Caco-2 (cell line): ENCODE results near the gene PLXNB2. TPM values are rescaled to one million over a fixed set of nuclear protein-coding genes. Genes with fewer than 3 reads are reported as not detected.
"Not testable (repeated sequence)": the region's sequence is repeated elsewhere in the genome, so short reads cannot be mapped to it uniquely, and the experiment has no call there.

ENCODE experiments used
- BruUV-seq: library from RNA; stranded (reverse); fragments of 400-500 nt; replicated peaks from 2 replicates; lab custom pipeline; 2021; lab: Mats Ljungman, UMichigan
- CTCF ChIA-PET: fragments of 300-600 bp; sonication (Branson Sonifier 250); formaldehyde crosslinking; loops from one replicate; lab custom pipeline; 2022; ENCODE audit warnings: antibody characterized with exemption; lab: Charles Lee
- POLR2A ChIA-PET: fragments of 300-600 bp; sonication (Branson Sonifier 250); formaldehyde crosslinking; loops from one replicate; lab custom pipeline; 2022; ENCODE audit warnings: antibody characterized with exemption; lab: Charles Lee
- DNase-seq, 2 experiments: peaks; one replicate each; pipeline versions ENCODE4 v3.0.0 to v3.0.0-alpha.2; 2020 to 2022
- H3K27me3 ChIP-seq: replicated peaks from 2 replicates; pipeline ENCODE4 v1.6.0; 2011; ENCODE audit warnings: low read length; ENCODE audit not compliant: control insufficient read depth, insufficient read depth
- H3K36me3 ChIP-seq: 2 replicates; pipeline ENCODE4 v1.5.1; 2011; ENCODE audit warnings: low read length; ENCODE audit not compliant: control insufficient read depth, insufficient read depth
- H3K4me1 ChIP-seq: fragments of 250-450 bp; sonication (Bioruptor Pico); 2 replicates; pipeline ENCODE4 v1.5.1; 2020; ENCODE audit warnings: mild to moderate bottlenecking
- H3K4me3 ChIP-seq: 2 replicates; pipeline ENCODE4 v1.5.1; 2011; ENCODE audit warnings: low read depth, mild to moderate bottlenecking, control low read depth, low read length
- H3K9me3 ChIP-seq: fragments of 250-450 bp; sonication (Bioruptor Pico); 2 replicates; pipeline ENCODE4 v1.5.1; 2020; ENCODE audit warnings: mild to moderate bottlenecking, moderate library complexity
- H3K27ac Mint-ChIP-seq: one replicate; pipeline ENCODE4 v1.8.0; 2022; ENCODE audit warnings: mixed read lengths; ENCODE audit not compliant: unreplicated experiment
- H3K27me3 Mint-ChIP-seq: one replicate; pipeline ENCODE4 v1.8.0; 2022; ENCODE audit warnings: mixed read lengths; ENCODE audit not compliant: insufficient read depth, unreplicated experiment
- H3K36me3 Mint-ChIP-seq: one replicate; pipeline ENCODE4 v1.8.0; 2022; ENCODE audit warnings: mild to moderate bottlenecking, mixed read lengths; ENCODE audit not compliant: insufficient read depth, unreplicated experiment
- H3K4me1 Mint-ChIP-seq: one replicate; pipeline ENCODE4 v1.8.0; 2022; ENCODE audit warnings: low read depth, mixed read lengths; ENCODE audit not compliant: unreplicated experiment
- H3K4me3 Mint-ChIP-seq: one replicate; pipeline ENCODE4 v1.8.0; 2022; ENCODE audit warnings: mild to moderate bottlenecking, moderate library complexity, mixed read lengths; ENCODE audit not compliant: unreplicated experiment
- H3K9me3 Mint-ChIP-seq: one replicate; pipeline ENCODE4 v1.8.0; 2022; ENCODE audit warnings: mixed read lengths; ENCODE audit not compliant: unreplicated experiment
- intact Hi-C: fragments of 100-400 bp; cut with micrococcal nuclease; formaldehyde crosslinking; loops from one replicate; pipeline ENCODE4 v1.10.0; 2022; ENCODE audit not compliant: unreplicated experiment
- total RNA-seq: library from RNA; stranded (reverse); gene quantifications from 2 replicates; pipeline ENCODE4 v1.2.3, GENCODE V29; 2022
- TF ChIP-seq, protein P1 (sequence below), 2 experiments: fragments of 200-600 bp in 1 of 2; IDR thresholded peaks; 1 replicate in 1 of 2; 2 replicates in 1 of 2; pipeline versions ENCODE4 v1.5.1 to v1.8.0; 2011 to 2022; ENCODE audit warnings: antibody characterized with exemption in 1 of 2, control low read depth in 1 of 2, inconsistent platforms in 1 of 2, low read depth in 1 of 2, low read length in 1 of 2, mild to moderate bottlenecking in 1 of 2, moderate library complexity in 1 of 2; ENCODE audit not compliant: insufficient read depth in 1 of 2, severe bottlenecking in 1 of 2, unreplicated experiment in 1 of 2

The PLXNB2 gene
- total RNA-seq, 1 experiment from 2014 or later: 260 TPM

GRCh38 chr22:50337262-50338041 is 30.0 kb upstream of the PLXNB2 start:
- DNase-seq: no peak
- TF ChIP-seq, protein P1, sequence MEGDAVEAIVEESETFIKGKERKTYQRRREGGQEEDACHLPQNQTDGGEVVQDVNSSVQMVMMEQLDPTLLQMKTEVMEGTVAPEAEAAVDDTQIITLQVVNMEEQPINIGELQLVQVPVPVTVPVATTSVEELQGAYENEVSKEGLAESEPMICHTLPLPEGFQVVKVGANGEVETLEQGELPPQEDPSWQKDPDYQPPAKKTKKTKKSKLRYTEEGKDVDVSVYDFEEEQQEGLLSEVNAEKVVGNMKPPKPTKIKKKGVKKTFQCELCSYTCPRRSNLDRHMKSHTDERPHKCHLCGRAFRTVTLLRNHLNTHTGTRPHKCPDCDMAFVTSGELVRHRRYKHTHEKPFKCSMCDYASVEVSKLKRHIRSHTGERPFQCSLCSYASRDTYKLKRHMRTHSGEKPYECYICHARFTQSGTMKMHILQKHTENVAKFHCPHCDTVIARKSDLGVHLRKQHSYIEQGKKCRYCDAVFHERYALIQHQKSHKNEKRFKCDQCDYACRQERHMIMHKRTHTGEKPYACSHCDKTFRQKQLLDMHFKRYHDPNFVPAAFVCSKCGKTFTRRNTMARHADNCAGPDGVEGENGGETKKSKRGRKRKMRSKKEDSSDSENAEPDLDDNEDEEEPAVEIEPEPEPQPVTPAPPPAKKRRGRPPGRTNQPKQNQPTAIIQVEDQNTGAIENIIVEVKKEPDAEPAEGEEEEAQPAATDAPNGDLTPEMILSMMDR (IDR thresholded peaks at IDR 0.05; ENCODE audit: insufficient read depth in 1 of 2, low read depth in 1 of 2, low read length in 1 of 2, severe bottlenecking in 1 of 2, unreplicated experiment in 1 of 2): no peak
- no peaks in the 10 kb centered on the region for H3K36me3 Mint-ChIP-seq
- H3K27ac Mint-ChIP-seq: no peak overlapping the region
- CTCF ChIA-PET: no interaction called here
- peaks cover 6% of the 10 kb centered on the region for H3K4me1 Mint-ChIP-seq
- Histone ChIP-seq H3K9me3 (no peaks in the 10 kb centered on the region), H3K27me3 (no peaks in the 10 kb centered on the region), H3K36me3 (no peaks in the 10 kb centered on the region), H3K4me3 (no peak overlapping the region), H3K4me1 (no peaks in the 10 kb centered on the region)
- POLR2A ChIA-PET: no interaction called here
- no peak overlapping the region for H3K4me3 Mint-ChIP-seq
- no TSS peak for BruUV-seq
- no peaks in the 10 kb centered on the region for H3K27me3 Mint-ChIP-seq
- no peaks in the 10 kb centered on the region for H3K9me3 Mint-ChIP-seq
- intact Hi-C loops: no loop called here

DNA sequence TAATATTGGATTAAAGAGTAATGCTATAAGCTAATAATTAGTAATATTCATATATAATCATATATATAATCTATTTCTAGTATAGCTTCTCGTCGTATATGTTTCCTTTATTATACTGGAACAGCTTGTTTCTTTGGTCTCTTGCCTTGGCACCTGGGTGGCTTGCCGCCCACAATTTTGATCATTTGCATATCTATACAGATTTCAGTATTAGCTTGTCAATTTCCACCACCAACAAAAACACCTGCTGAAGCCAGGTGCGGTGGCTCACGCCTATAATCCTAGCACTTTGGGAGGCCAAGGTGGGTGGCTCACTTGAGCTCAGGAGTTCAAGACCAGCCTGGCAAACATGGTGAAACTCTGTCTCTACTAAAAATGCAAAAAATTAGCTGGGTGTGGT is 27.0 kb upstream of the PLXNB2 start:
- H3K4me3 ChIP-seq, H3K4me3 Mint-ChIP-seq, POLR2A ChIA-PET, H3K27me3 Mint-ChIP-seq, H3K27me3 ChIP-seq, H3K9me3 Mint-ChIP-seq, H3K9me3 ChIP-seq, H3K36me3 Mint-ChIP-seq, H3K4me1 ChIP-seq, BruUV-seq, DNase-seq, intact Hi-C loops, H3K27ac Mint-ChIP-seq, H3K4me1 Mint-ChIP-seq, H3K36me3 ChIP-seq: not testable (repeated sequence)
- CTCF ChIA-PET: interaction anchor here (0.7 kb wide), 1 partner anchor 9 kb away, joined by 3 read pairs; no protein-coding TSS in a partner anchor

DNA sequence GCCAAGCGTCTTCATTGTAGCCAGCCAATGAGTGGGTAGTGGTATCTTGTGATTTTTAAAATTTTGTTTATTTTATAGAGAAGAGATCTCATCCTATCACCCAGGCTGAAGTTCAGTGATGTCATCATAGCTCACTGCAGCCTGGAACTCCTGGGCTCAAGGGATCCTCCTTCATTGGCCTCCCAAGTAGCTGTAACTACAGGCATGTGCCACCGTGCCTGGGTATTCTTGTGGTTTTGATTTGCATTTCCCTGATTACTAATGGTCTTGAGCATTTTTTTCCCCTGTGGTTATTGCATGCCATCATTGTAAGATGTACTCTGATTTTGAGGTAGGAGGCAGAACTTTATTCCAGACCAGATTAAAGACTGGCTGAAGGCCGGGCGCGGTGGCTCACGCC is 21.8 kb upstream of the PLXNB2 start:
- ChIA-PET CTCF (interaction anchor here (2.0 kb wide), 1 partner anchor 12 kb away, joined by 4 read pairs; no protein-coding TSS in a partner anchor), POLR2A (interaction anchor here (0.7 kb wide), 1 partner anchor 58 kb away, joined by 3 read pairs; no protein-coding TSS in a partner anchor)
- TF ChIP-seq, protein P1 (IDR thresholded peaks at IDR 0.05; ENCODE audit: insufficient read depth in 1 of 2, low read depth in 1 of 2, low read length in 1 of 2, severe bottlenecking in 1 of 2, unreplicated experiment in 1 of 2): no peak
- H3K9me3 Mint-ChIP-seq: no peaks in the 10 kb centered on the region
- Histone ChIP-seq H3K36me3 (no peaks in the 10 kb centered on the region), H3K9me3 (no peaks in the 10 kb centered on the region), H3K27me3 (no peaks in the 10 kb centered on the region), H3K4me1 (no peaks in the 10 kb centered on the region; the same call in 1 of the 2 replicates), H3K4me3 (no peak overlapping the region)
- no peaks in the 10 kb centered on the region for H3K27me3 Mint-ChIP-seq
- DNase-seq: no peak
- H3K4me3 Mint-ChIP-seq: no peak overlapping the region
- H3K27ac Mint-ChIP-seq: no peak overlapping the region
- intact Hi-C loops: loop anchor here (5.0 kb wide), 1 partner anchor 57 kb away; the partner anchor contains the start of gene MAPK11
- no TSS peak for BruUV-seq
- H3K36me3 Mint-ChIP-seq: no peaks in the 10 kb centered on the region
- H3K4me1 Mint-ChIP-seq: peaks cover 15% of the 10 kb centered on the region
